NK-92 (cell line): ENCODE measurements around the gene PRRG2.
A peak's percentile ranks its signal among the peaks of the same experiment; 100 is the strongest.

Experiments
- DNase-seq: peaks from one replicate; lab custom pipeline; 2025; ENCODE audit not compliant: unreplicated experiment; lab: John Stamatoyannopoulos, UW

Gene PRRG2

DNA sequence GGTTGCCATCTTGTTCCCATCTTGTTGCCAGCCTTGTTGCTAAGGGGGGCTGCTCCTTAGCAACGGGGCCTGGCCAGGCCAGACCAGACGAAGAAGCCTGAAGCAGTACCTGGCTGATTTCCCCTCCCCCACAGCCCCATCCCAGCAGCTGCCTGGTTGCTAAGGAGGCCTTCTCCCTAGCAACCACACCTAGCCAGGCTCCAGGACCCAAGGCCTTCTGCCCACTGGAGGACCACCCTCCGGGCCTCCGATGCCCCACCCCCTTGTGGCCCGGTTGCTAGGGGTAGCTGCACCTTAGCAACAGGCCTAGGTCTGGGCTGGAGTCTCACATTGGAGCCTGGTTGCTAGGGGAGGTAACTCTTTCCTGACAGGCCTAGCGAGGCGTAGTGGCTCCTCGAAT is 3.9 kb downstream of the PRRG2 start:
- no peak for DNase-seq

DNA sequence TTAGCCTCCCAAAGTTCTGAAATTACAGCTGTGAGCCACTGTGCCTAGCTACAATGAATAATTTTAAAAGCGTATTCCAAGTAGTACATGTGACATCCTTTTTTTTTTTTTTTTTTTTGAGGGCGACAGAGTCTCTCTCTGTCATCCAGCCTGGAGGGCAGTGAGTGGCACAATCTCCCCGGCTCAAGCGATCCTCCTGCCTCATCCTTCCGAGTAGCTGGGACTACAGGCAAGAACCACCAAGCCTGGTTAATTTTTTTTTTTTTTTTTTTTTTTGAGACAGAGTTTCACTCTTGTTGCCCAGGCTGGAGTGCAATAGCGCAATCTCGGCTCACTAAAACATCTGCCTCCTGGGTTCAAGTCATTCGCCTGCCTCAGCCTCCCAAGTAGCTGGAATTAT is 6.1 kb downstream of the PRRG2 start:
- DNase-seq = no peak

DNA sequence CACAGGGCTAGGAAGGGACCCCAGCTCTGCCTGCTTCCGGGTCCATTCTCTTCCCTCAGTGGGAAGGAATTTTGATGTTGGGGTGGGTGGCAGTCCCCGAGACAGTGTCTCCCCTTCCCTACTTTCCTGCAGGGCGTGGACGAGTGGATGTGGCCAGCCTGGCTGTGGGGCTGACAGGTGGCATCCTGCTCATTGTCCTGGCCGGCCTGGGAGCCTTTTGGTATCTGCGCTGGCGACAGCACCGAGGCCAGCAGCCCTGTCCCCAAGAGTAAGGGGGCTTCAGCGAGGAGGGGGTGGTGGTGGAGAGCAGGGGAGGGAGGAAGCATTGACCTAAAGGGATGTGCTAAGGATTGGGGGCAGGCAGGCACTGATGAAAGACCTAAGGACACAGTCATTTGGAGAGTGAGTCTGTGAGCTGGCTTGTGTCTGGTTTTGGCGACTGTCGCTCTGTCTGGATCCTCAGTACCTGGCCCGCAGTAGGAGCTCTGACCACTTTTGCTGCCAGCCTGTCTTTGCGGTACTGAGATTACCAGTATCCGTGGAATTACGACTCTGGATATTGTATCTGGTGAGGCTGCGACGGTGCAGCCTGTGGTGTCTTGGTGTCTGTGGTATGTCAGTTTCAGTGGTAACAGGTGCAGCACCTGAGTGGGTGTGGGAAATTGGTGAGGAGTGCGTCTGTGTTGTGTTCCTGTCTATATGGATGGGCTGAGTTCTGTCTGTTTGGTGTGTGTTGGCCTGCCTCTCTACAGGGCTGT is 7.4 kb downstream of the PRRG2 start:
- DNase-seq = no peak

DNA sequence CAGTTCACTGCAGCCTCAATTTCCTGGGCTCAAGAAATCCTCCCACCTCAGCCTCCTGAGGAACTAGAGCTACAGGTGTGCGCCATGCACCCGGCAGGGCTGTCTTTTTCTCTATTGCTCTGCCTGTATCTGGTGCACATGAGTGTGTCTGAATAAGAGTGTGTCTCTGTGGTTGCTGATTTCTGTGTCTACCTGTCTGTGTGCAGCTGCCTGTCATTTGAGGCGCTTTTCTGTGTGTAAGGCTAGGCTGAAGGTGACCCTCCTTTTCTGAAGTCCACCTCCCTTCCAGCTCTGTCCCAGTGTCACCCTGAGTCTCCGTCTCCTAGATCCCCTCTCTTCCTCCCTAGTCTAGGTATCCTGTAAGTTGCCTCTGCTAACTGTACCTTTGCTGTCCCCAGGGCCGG is 8.4 kb downstream of the PRRG2 start:
- DNase-seq = no peak

DNA sequence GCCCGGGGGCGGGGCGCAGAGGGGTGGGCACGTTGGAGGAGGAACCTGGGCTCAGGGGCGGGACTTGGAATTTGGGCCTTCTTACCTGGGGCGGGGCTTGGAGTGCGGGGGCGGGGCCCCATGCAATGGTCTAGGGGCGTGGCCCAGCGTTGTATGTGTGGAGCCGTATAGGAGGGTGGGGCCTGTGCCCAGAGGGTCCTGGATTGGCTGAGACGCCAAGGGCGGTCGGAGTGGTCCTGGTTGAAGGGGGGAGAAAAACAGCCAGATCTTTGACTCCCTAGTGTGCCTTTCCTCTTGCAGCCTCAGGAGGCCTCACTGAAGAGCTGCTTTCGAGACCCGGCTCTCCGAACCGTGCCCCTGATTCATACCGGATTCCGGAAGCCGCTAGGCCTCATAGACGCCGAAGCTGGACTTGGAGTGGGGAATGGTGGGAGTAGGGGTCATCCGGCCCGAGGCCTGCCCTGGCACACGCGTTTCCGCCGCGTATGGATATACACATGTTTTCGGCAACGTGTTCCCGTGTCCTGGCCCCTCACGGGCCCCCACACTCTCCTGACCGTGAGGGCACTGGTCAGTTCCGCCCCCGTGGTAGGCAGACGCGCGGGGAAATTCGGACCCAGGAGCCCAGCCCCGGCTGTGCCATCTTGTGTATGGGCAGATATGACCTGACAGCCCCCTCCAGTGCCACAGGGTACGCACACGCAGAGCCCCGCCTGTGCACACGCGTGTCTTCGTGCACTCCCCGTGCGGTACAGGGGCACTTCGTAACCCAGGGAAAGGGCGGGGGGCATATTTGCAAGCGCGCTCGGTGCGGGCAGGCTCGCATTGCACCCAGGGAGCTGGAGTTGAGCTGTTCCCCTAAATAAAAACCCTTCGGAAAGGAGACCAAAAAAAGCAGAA is 9.2 kb downstream of the PRRG2 start:
- peak; percentile 79 for DNase-seq

DNA sequence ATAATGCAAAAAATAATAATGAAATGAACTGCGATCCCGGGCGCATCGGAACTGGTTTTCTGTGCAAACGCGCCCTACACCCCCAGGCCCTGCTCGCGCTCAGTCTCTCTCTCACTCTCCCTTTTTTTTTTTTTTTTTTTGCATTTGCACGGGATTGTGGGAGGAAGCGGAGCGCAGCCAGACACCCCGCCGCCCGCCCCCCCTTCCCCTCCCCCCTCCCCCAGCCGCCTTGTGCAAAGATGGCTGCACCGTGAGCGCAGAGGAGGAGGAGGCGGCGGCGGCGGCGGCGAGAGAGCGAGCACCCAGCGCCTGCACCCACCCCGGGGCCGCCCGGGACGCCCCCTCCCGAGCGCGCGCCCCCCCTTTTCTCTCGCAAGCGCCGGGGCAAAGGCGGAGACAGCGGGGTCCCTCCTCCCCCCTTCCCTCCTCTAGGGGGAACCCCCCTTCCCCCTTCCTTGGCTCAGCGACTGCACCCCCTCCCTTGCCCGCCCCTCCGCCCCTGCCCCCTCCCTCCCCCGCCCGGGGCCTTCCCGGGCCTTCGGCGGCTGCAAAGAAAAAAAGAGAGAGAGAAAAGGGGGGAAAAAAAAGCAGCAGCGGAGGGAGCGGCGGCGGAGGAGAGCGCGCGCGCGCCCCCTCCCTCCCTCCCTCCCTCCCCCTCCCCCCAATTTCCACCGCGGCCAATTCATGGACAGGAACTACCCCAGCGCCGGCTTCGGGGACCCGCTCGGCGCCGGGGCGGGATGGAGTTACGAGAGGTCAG is 10.0 kb downstream of the PRRG2 start, which contains the start of gene PRR12:
Gene PRR12, plus strand, starts transcription at position 212 of the 760 bp plus-strand sequence. Its CDS starts 473 bp downstream, at position 685.
- no peak for DNase-seq

DNA sequence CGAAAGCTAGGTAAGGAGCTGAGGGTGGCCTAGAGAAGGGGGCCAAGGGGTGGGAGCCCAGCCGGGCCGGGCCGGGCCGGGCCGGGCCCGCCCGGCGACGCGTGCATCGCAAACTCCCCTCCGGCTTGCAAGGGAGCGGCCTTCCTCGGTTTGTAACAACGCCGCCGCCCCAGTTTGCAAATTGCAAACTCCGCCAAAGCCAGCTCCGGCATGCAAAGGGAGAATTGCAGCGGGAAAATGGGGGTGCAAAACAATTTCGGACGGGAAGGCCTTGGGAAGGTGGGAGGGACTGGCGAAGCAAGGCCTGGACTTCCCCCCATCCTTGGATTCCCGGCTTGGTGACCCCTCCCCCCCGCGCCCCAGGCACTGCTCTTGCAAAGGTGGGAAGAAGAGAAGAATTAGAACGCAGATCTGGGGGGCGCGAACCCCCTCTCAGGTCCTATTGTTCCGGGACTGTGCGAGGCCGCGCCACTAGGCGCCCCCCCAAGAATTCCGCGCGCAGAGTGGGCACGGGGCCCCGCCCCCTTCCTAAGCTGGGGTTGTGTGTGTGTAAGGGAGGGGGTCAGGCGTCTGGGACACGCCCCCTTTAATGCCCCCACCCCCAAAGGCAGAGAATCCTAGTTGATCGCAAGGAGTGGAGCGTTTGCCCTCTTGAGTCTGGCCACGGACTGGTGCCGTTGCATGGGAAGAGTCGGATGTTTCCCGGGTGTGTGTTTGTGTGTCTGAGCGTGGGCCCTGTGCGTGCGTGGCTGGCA is 10.8 kb downstream of the PRRG2 start:
- no peak for DNase-seq

DNA sequence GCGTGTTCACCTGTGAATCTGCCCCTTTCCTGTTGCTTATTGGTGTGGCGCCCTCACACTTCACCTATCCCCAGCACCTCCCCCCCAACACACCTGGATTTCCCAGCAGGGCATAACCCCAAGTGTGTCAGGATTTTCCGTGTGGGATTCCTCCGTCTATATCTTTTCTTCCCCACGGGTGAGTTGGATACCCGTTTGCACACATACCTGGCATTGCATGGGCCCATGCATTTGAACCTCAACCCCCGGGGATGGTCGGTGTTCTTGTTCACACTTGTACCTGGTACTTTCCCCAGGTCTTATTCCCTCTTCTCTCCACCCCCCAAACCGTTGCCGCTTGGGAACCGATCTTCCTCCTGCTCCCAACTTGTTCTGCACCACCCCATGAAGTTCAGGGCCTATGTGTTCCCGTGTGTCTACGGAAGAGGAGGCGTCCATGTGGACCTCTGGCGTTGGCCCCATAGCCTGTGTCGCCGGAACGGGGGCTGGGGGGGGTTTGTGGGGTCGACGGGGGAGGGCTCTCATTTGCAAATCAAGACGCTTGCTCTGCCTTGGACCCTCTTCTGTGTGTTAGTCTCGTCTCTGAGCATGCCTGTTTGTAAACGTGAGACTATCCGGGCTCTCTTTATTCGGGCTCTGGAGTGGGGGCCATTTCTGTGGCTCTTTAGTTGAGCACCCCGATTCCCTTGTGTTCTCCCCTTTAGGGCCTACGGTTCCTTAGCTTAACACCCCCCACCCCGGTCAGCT is 11.5 kb downstream of the PRRG2 start:
- no peak for DNase-seq

DNA sequence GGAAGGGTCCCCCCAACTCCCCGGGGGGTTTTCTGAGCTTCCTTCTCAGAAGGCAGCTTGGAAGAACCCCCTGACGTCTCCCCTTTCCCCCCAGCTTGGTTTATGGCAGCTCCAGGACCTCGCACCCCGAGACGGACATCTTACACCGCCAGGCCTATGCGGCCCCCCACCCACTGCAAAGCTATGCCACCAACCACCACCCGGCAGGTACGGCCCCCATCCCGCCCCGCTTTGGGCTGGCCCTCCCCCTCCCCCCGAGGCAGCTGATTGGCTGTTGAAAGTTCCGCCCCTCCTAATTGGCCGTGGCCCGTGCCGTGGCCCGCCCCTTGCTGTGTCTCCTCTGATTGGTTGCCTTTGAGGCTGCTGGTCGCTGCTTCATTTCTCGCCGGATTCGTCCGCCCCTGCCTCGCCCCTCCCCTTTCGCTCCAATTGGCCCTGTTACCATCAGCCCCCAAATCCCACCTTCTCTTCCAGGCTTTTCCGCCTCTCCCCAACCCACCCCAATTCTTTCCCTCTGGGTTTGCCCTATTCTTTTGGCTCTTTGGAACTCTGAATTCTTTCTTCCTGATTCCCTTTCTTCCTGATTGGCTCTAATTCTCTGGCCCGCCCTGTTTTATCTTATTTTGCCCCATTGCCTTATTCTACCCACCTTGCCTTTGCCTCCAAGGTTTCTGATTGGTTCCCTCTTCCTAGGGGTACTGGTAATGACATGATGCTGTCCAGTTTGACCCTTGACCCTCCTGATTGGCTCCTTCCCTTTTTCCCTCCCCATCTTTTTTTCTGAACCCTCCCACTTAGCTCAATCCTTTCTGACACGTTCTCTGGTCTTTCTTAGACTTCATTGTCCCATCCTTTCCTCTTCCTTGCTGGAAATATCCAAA is 12.4 kb downstream of the PRRG2 start:
- DNase-seq = no peak

DNA sequence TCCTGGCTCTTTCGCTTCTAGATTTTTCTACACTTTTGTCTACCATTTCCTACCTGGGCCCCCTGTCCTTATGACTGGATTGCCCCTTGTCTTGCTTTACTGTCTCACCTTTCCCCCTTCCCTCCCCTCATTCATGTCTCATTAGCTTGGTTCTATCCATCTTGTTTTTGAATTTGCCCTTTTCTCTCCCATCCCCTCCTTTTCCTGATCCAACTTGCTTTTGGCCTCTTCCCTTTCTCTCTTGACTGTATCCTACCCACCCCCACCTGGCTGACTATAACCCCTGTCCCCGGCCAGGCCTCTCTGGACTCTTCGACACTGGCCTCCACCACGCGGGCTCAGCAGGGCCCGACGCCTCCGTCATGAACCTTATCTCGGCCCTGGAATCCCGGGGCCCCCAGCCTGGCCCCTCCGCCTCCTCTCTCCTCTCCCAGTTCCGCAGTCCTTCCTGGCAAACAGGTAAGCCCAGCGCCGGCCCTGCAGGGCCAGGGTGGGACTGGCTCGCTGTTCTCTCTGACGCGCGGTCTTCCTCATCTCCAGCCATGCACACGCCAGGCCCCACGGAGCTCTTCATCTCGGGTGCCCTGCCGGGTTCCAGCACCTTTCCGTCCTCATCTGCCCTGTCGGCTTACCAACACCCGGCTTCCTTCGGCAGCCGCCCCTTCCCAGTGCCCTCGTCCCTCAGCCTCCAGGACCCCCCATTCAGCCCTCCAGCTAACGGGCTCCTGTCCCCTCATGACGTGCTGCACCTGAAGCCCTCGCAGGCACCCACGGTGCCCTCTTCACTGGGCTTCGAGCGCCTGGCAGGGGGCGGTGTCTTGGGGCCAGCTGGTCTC is 13.3 kb downstream of the PRRG2 start:
- no peak for DNase-seq

DNA sequence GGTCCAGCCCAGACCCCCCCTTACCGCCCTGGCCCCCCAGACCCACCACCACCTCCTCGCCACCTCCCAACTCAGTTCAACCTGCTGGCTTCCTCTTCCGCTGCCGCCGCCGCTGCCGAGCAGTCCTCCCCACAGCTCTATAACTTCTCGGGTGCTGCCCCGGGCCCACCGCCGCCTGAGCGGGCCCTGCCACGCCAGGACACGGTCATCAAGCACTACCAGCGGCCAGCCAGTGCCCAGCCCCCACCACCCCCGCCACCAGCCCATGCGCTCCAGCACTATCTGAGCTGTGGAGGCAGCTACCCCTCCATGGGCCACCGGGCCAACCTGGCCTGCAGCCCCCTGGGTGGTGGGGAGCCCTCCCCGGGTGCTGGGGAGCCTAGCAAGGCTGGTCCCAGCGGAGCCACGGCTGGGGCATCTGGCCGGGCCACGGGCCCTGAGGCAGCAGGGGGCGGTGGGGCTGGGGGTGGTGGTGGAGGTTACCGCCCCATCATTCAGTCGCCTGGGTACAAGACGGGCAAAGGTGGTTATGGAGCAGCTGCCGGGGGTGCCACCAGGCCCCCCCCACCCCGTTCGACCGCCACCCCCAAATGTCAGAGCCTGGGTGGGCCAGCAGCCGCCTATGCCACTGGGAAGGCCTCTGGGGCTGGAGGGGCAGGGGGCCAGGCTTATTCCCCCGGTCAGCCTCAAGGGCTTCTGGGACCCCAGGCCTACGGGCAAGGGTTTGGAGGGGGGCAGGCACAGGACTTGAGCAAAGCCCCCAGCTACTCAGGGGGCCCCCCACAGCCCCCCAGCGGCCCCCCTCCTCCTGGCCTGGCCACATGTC is 14.1 kb downstream of the PRRG2 start:
- DNase-seq = no peak

DNA sequence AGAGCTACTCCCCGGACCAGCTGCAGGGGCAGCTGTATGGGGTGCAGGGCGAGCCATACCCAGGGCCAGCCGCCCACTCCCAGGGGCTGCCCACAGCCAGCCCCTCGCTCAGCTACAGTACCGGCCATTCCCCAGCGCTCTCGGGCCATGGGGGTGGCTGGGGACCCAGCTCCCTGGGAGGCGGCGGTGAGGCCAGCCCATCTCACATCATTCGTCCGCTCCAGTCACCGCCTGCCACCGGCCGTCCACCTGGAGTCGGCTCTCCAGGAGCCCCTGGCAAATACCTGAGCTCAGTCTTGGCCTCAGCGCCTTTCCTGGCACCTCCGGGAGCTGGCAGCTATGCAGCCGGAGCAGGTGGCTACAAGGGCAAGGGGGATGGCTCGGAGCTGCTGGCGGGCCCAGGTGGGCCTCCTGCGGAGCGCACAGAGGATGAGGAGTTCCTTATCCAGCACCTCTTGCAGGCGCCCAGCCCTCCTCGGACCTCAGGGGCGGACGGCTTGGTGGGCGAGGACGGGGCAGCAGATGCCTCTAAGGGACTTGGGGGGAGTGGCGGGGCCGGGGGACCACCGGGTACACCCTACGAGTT is 14.8 kb downstream of the PRRG2 start:
- DNase-seq = no peak

DNA sequence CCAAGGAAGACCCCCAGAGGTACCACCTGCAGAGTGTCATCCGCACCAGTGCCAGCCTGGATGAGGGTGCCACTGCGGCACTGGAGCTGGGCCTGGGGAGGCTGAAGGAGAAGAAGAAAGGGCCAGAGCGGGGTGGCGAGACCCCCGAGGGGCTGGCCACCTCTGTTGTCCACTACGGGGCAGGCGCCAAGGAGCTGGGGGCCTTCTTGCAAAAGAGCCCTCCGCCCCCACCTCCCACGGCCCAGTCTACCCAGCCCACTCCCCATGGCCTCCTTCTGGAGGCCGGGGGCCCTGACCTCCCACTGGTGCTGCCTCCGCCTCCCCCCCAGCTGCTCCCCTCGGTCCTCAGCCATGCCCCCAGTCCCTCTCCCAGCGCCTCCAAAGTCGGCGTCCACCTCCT is 15.3 kb downstream of the PRRG2 start:
- DNase-seq = no peak

DNA sequence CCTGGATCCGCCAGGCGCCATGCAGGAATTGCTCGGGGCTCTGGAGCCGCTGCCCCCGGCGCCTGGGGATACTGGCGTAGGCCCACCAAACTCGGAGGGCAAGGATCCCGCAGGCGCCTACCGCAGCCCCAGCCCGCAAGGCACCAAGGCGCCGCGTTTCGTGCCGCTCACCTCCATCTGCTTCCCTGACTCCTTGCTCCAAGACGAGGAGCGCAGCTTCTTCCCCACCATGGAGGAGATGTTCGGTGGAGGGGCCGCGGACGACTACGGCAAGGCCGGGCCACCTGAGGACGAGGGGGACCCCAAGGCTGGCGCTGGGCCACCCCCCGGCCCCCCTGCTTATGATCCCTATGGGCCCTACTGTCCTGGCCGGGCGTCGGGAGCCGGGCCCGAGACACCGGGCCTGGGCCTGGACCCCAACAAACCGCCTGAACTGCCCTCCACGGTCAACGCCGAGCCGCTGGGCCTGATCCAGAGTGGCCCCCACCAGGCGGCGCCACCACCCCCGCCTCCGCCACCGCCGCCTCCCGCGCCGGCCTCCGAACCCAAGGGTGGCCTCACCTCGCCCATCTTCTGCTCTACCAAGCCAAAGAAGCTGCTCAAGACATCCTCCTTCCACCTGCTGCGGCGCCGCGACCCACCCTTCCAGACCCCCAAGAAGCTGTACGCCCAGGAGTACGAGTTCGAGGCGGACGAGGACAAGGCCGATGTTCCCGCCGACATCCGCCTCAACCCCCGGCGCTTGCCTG is 16.0 kb downstream of the PRRG2 start:
- no peak for DNase-seq

DNA sequence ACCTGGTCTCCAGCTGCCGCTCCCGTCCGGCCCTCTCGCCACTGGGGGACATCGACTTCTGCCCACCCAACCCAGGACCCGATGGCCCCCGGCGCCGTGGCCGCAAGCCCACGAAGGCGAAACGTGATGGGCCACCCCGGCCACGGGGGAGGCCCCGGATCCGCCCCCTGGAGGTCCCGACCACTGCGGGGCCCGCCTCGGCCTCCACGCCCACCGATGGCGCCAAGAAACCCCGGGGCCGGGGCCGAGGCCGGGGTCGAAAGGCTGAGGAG is 16.5 kb downstream of the PRRG2 start:
- DNase-seq = no peak
